Endothelial cell of umbilical vein (primary cell): ENCODE data around the gene OR7D2. TPM values are rescaled to one million over a fixed set of nuclear protein-coding genes. Genes with fewer than 3 reads are reported as not detected.
A peak's percentile ranks its signal among the peaks of the same experiment; 100 is the strongest.

ENCODE experiments used
- BruUV-seq: library from RNA; stranded (reverse); fragments of 400-500 nt; replicated peaks from 2 replicates; lab custom pipeline; 2021; lab: Mats Ljungman, UMichigan
- CTCF ChIA-PET: fragments of 300-600, 350-600 bp; sonication (Branson Sonifier 250); formaldehyde crosslinking; loops from one replicate; lab custom pipeline; 2021; ENCODE audit warnings: antibody characterized with exemption, inconsistent platforms; lab: Charles Lee
- POLR2A ChIA-PET: fragments of 300-600, 350-600 bp; sonication (Branson Sonifier 250); formaldehyde crosslinking; loops from one replicate; lab custom pipeline; 2021; ENCODE audit warnings: antibody characterized with exemption, inconsistent platforms; lab: Charles Lee
- DNase-seq: peaks from one replicate; pipeline ENCODE4 v3.0.0-alpha.2; 2011; ENCODE audit warnings: low read depth, low spot score
- FAIRE-seq: peaks from 2 replicates; lab custom pipeline; 2011; peaks lifted over from hg19 to GRCh38; lab: Jason Lieb, UNC
- H2AFZ ChIP-seq: 2 replicates; pipeline ENCODE4 v1.6.0; 2012; ENCODE audit warnings: low read depth, low read length, control low read depth, inconsistent platforms
- H3K27ac ChIP-seq: 2 replicates; pipeline ENCODE4 v1.5.1; 2011; ENCODE audit warnings: low read depth, mild to moderate bottlenecking, control low read depth, low read length, moderate library complexity; ENCODE audit not compliant: insufficient read depth
- H3K27me3 ChIP-seq, 2 experiments: 2 replicates each; pipeline versions ENCODE4 v1.6.0 to v1.6.1; 2011; ENCODE audit warnings: low read length in 2 of 2, mixed read lengths in 1 of 2; ENCODE audit not compliant: control insufficient read depth in 2 of 2, insufficient read depth in 2 of 2
- H3K36me3 ChIP-seq, 2 experiments: 2 replicates in 1 of 2; 3 replicates in 1 of 2; pipeline ENCODE4 v1.5.1; 2011; ENCODE audit warnings: low read length in 2 of 2, mild to moderate bottlenecking in 1 of 2, moderate library complexity in 1 of 2; ENCODE audit not compliant: control insufficient read depth in 2 of 2, insufficient read depth in 2 of 2; ENCODE audit errors: extremely low read depth in 1 of 2
- H3K4me1 ChIP-seq: 3 replicates; pipeline ENCODE4 v1.5.1; 2011; ENCODE audit warnings: mild to moderate bottlenecking, low read length; ENCODE audit not compliant: control insufficient read depth, insufficient read depth; ENCODE audit errors: extremely low read depth
- H3K4me2 ChIP-seq: 2 replicates; pipeline ENCODE4 v1.6.1; 2011; ENCODE audit warnings: low read length, control low read depth, mixed read lengths; ENCODE audit not compliant: insufficient read depth
- H3K4me3 ChIP-seq, 3 experiments: fragments of 200-600 bp in 1 of 3; sonication (generic), shearing (Covaris generic) in 1 of 3; replicated peaks in 1 of 3; 2 replicates each; pipeline ENCODE4 v1.5.1; 2011 to 2016; ENCODE audit warnings: control low read depth in 3 of 3, low read length in 3 of 3, mild to moderate bottlenecking in 2 of 3, inconsistent platforms in 1 of 3, low read depth in 1 of 3, moderate library complexity in 1 of 3; ENCODE audit not compliant: insufficient read depth in 1 of 3
- H3K79me2 ChIP-seq: 2 replicates; pipeline ENCODE4 v1.6.0; 2012; ENCODE audit warnings: low read length, inconsistent platforms; ENCODE audit not compliant: control insufficient read depth, insufficient read depth
- H3K9ac ChIP-seq: replicated peaks from 2 replicates; pipeline ENCODE3; 2011; ENCODE audit warnings: low read length, control low read depth; ENCODE audit not compliant: insufficient read depth; ENCODE audit errors: extremely low read depth
- H3K9me1 ChIP-seq: replicated peaks from 3 replicates; pipeline ENCODE4 v1.6.0; 2011; ENCODE audit warnings: mild to moderate bottlenecking, low read length; ENCODE audit not compliant: control insufficient read depth, insufficient read depth; ENCODE audit errors: extremely low read depth
- H3K9me3 ChIP-seq: replicated peaks from 2 replicates; pipeline ENCODE4 v1.5.1; 2012; ENCODE audit warnings: low read length, inconsistent platforms; ENCODE audit not compliant: control insufficient read depth, insufficient read depth
- H4K20me1 ChIP-seq: replicated peaks from 2 replicates; pipeline ENCODE3; 2011; ENCODE audit warnings: mild to moderate bottlenecking, low read length; ENCODE audit not compliant: control insufficient read depth, insufficient read depth; ENCODE audit errors: extremely low read depth
- EZH2 ChIP-seq: IDR thresholded peaks from 2 replicates; pipeline ENCODE4 v1.6.1; 2012; ENCODE audit warnings: borderline replicate concordance, low read depth, mild to moderate bottlenecking, moderate library complexity, low read length, inconsistent platforms; ENCODE audit not compliant: severe bottlenecking
- FOS ChIP-seq: IDR thresholded peaks from 2 replicates; pipeline ENCODE4 v1.6.1; 2011; ENCODE audit warnings: mild to moderate bottlenecking, low read length, moderate library complexity, borderline replicate concordance; ENCODE audit not compliant: insufficient read depth
- GATA2 ChIP-seq: IDR thresholded peaks from 2 replicates; pipeline ENCODE4 v1.7.0; 2011; ENCODE audit warnings: low read depth, mild to moderate bottlenecking, moderate library complexity, mixed read lengths, low read length; ENCODE audit not compliant: insufficient read length, insufficient read depth
- MYC ChIP-seq: IDR thresholded peaks from one replicate; pipeline ENCODE4 v1.6.1; 2011; ENCODE audit warnings: mild to moderate bottlenecking, low read depth, low read length
- POLR2A ChIP-seq: IDR thresholded peaks from 2 replicates; pipeline ENCODE4 v1.6.1; 2012; ENCODE audit warnings: low read depth, mild to moderate bottlenecking, control low read depth, low read length
- POLR2AphosphoS5 ChIP-seq: IDR thresholded peaks from 2 replicates; pipeline ENCODE4 v1.6.1; 2012; ENCODE audit warnings: low read depth, mild to moderate bottlenecking, control low read depth, low read length, moderate library complexity; ENCODE audit not compliant: insufficient read depth
- dilution Hi-C: fragments of 300-500 bp; cut with MboI; formaldehyde crosslinking; loops from one replicate; pipeline ENCODE4 v1.15.0; 2019; ENCODE audit warnings: low sequenced_read_pairs; ENCODE audit not compliant: extremely low pct_ligation_motif_present
- intact Hi-C: fragments of 100-400 bp; cut with micrococcal nuclease; formaldehyde crosslinking; loops from one replicate; pipeline ENCODE4 v1.10.0; 2022
- polyA plus RNA-seq, 4 experiments: library from polyadenylated mRNA; depleted of rRNA in 3 of 4; stranded (reverse) in 3 of 4; unstranded in 1 of 4; fragments of >200 nt; gene quantifications; 2 replicates each; pipeline versions ENCODE4 v1.2.1 to v1.2.3, GENCODE V29; 2011 to 2012; ENCODE audit warnings: missing spikeins in 1 of 4
- total RNA-seq: library from RNA; stranded (reverse); gene quantifications from 2 replicates; pipeline ENCODE4 v1.2.3, GENCODE V29; 2021

The OR7D2 gene
- total and polyA plus RNA-seq, 2 donors (not counting 3 experiments of a cell fraction or from before 2014, with no cell fraction given): not detected

GRCh38 chr19:9140159-9140874 lies 38.5 kb upstream of the OR7D2 start, which contains the start of gene ZNF317:
TSS of gene ZNF317 (plus strand) at chr19:9140397. CDS start at chr19:9156017, 15,620 bp downstream.
- no peaks in the 10 kb centered on the region for H3K27me3 ChIP-seq
- no peaks in the 10 kb centered on the region for H4K20me1 ChIP-seq
- dilution Hi-C loops (no loop called here), intact Hi-C loops (loop anchor here (1.0 to 2.0 kb wide), 5 partner anchors 12 to 656 kb away; partner anchors contain the start of genes ZNF121 and ZNF699)
- H3K4me2 ChIP-seq: peak within 1 kb of the TSS; percentile 99
- H3K36me3 ChIP-seq: no peaks in the 10 kb centered on the region
- peaks cover 11% of the 10 kb centered on the region for H3K4me1 ChIP-seq
- DNase-seq (peak; percentile 91), FAIRE-seq (peak; percentile 94)
- H3K4me3 ChIP-seq: peak within 1 kb of the TSS; percentile 78 to 95 (median 92)
- no peaks in the 10 kb centered on the region for H3K9me1 ChIP-seq
- ChIA-PET POLR2A (no interaction called here), CTCF (interaction anchor here (0.6 kb wide), 1 partner anchor 65 kb away, joined by 3 read pairs; no protein-coding TSS in a partner anchor)
- H3K79me2 ChIP-seq: peaks cover 49% of the 10 kb centered on the region
- BruUV-seq: TSS peak; percentile 42
- H3K9me3 ChIP-seq: peaks cover 7% of the 10 kb centered on the region
- H3K27ac ChIP-seq: peak within 1 kb of the TSS; percentile 87
- H3K9ac ChIP-seq: peak within 1 kb of the TSS; percentile 99
- H2AFZ ChIP-seq: peak within 1 kb of the TSS; percentile 99
- TF ChIP-seq POLR2AphosphoS5: peak; percentile 68
- TF ChIP-seq POLR2A: peak; percentile 73
- no peak for TF ChIP-seq EZH2
- no peak for TF ChIP-seq MYC

GRCh38 chr19:9144920-9145319 lies 33.9 kb upstream of the OR7D2 start:
- ChIA-PET POLR2A (no interaction called here), CTCF (no interaction called here)
- no TSS peak for BruUV-seq
- no peak overlapping the region for H3K27ac ChIP-seq
- H3K36me3 ChIP-seq: peaks cover 6 to 7% of the 10 kb centered on the region in 2 experiments
- no peak overlapping the region for H3K9ac ChIP-seq
- intact Hi-C loops (no loop called here), dilution Hi-C loops (no loop called here)
- H4K20me1 ChIP-seq: no peaks in the 10 kb centered on the region
- H3K9me3 ChIP-seq: peaks cover 7% of the 10 kb centered on the region
- H3K27me3 ChIP-seq: no peaks in the 10 kb centered on the region
- no peak overlapping the region for H3K4me2 ChIP-seq
- DNase-seq (no peak), FAIRE-seq (no peak)
- no peaks in the 10 kb centered on the region for H3K9me1 ChIP-seq
- H3K79me2 ChIP-seq: peaks cover 93% of the 10 kb centered on the region
- peaks cover 8% of the 10 kb centered on the region for H3K4me1 ChIP-seq
- TF ChIP-seq GATA2 (no peak), MYC (no peak), FOS (no peak)
- no peak overlapping the region for H2AFZ ChIP-seq
- H3K4me3 ChIP-seq: no peak overlapping the region
